Fibroblast of villous mesenchyme (primary cell): Measurements from ENCODE around the gene ALDH1L1. TPM values are rescaled to one million over a fixed set of nuclear protein-coding genes. Genes with fewer than 3 reads are reported as not detected.
A peak's percentile ranks its signal among the peaks of the same experiment; 100 is the strongest.

Experiments used
- DNase-seq: peaks from one replicate; pipeline ENCODE4 v3.0.0-alpha.2; 2010; ENCODE audit warnings: low read depth
- H3K4me3 ChIP-seq: 2 replicates; pipeline ENCODE4 v1.5.1; 2011; ENCODE audit warnings: low read depth, mild to moderate bottlenecking, low read length
- CTCF ChIP-seq: IDR thresholded peaks from 2 replicates; pipeline ENCODE4 v1.5.1; 2012; ENCODE audit warnings: low read depth, mild to moderate bottlenecking, low read length; ENCODE audit not compliant: insufficient read depth
- total RNA-seq: library from RNA; depleted of rRNA; stranded (reverse); fragments of >200 nt; gene quantifications from 2 replicates; pipeline ENCODE4 v1.2.3, GENCODE V29; 2012

Gene ALDH1L1
- 0.32 and 3.9 TPM in 2 replicates for total RNA-seq

- peak; percentile 47 for DNase-seq
- no peak for TF ChIP-seq CTCF
- H3K4me3 ChIP-seq = peak within 1 kb of the TSS; percentile 47
Measured at GRCh38 chr3:126180477-126181397, at the start of gene ALDH1L1. Gene ALDH1L1 (minus strand): TSS chr3:126180586. CDS start chr3:126160979, 19,607 bp downstream.

- no peak for DNase-seq
- H3K4me3 ChIP-seq = no peak overlapping the region
- no peak for TF ChIP-seq CTCF
Measured at GRCh38 chr3:126226374-126226773, 46.0 kb upstream of the ALDH1L1 start.

- no peak for TF ChIP-seq CTCF
- H3K4me3 ChIP-seq = no peak overlapping the region
- DNase-seq = no peak
Measured at GRCh38 chr3:126216416-126216815, 36.0 kb upstream of the ALDH1L1 start.

- TF ChIP-seq CTCF = no peak
Measured at GRCh38 chr3:126213379-126214028, 33.1 kb upstream of the ALDH1L1 start.

GRCh38 chr3:126212620-126213378 is 32.4 kb upstream of the ALDH1L1 start:
- TF ChIP-seq CTCF = peak; percentile 51
- DNase-seq = peak; percentile 54
- H3K4me3 ChIP-seq = peak overlapping the region; percentile 50

More at GRCh38 chr3:126213379-126214028, 33.1 kb upstream of the ALDH1L1 start:
- no peak for DNase-seq
- peak overlapping the region; percentile 50 for H3K4me3 ChIP-seq

- no peak for DNase-seq
- TF ChIP-seq CTCF = no peak
- H3K4me3 ChIP-seq = no peak overlapping the region
Measured at GRCh38 chr3:126212250-126212619, 31.8 kb upstream of the ALDH1L1 start.
